Loucy (cell line): ENCODE measurements around the gene CCM2.

Experiments
- H2AFZ ChIP-seq: fragments of 200-600 bp; sonication (generic); 2 replicates; pipeline ENCODE4 v1.6.0; 2016; ENCODE audit warnings: antibody characterized with exemption, mild to moderate bottlenecking, low read length, moderate library complexity
- H3F3A ChIP-seq: fragments of 200-600 bp; 2 replicates; pipeline ENCODE4 v1.6.0; 2016; ENCODE audit warnings: antibody characterized with exemption, low read depth, mild to moderate bottlenecking
- H3K27me3 ChIP-seq: fragments of 200-600 bp; sonication (generic); 2 replicates; pipeline ENCODE4 v1.6.1; 2014; ENCODE audit warnings: low read length, mild to moderate bottlenecking; ENCODE audit not compliant: insufficient read depth, poor library complexity, severe bottlenecking
- H3K36me3 ChIP-seq: fragments of 200-600 bp; sonication (generic); 2 replicates; pipeline ENCODE4 v1.6.1; 2016; ENCODE audit warnings: low read length; ENCODE audit not compliant: insufficient read depth
- H3K4me1 ChIP-seq: fragments of 200-600 bp; sonication (generic); 2 replicates; pipeline ENCODE4 v1.5.1; 2014; ENCODE audit warnings: low read length, mild to moderate bottlenecking; ENCODE audit not compliant: insufficient read depth, poor library complexity, severe bottlenecking
- H3K4me2 ChIP-seq: fragments of 200-600 bp; sonication (generic); 2 replicates; pipeline ENCODE4 v1.6.0; 2014; ENCODE audit warnings: antibody characterized with exemption, low read length, low read depth, mild to moderate bottlenecking; ENCODE audit not compliant: poor library complexity, severe bottlenecking
- H3K4me3 ChIP-seq: fragments of 200-600 bp; sonication (generic); 2 replicates; pipeline ENCODE4 v1.5.1; 2014; ENCODE audit warnings: low read length, mild to moderate bottlenecking, mixed read lengths; ENCODE audit not compliant: poor library complexity, severe bottlenecking
- H3K79me2 ChIP-seq: fragments of 200-600 bp; sonication (generic); 2 replicates; pipeline ENCODE4 v1.6.1; 2014; ENCODE audit warnings: low read length; ENCODE audit not compliant: insufficient read depth
- H3K9ac ChIP-seq: fragments of 200-600 bp; sonication (generic); 2 replicates; pipeline ENCODE4 v1.6.0; 2014; ENCODE audit warnings: mild to moderate bottlenecking, low read depth, low read length, moderate library complexity; ENCODE audit not compliant: poor library complexity, severe bottlenecking
- H3K9me2 ChIP-seq: fragments of 200-600 bp; sonication (generic); replicated peaks from 2 replicates; pipeline ENCODE4 v1.6.1; 2016; ENCODE audit warnings: low read depth, low read length, mixed read lengths
- H3K9me3 ChIP-seq: fragments of 200-600 bp; sonication (generic); 2 replicates; pipeline ENCODE4 v1.6.1; 2014; ENCODE audit warnings: mild to moderate bottlenecking, antibody characterized with exemption, low read length, low read depth; ENCODE audit not compliant: insufficient read depth
- H4K20me1 ChIP-seq: fragments of 200-600 bp; sonication (generic); 2 replicates; pipeline ENCODE4 v1.6.0; 2014; ENCODE audit warnings: antibody characterized with exemption, low read length, mild to moderate bottlenecking; ENCODE audit not compliant: insufficient read depth, poor library complexity, severe bottlenecking
- CTCF ChIP-seq: fragments of 200-600 bp; sonication (generic); conservative IDR thresholded peaks from 2 replicates; pipeline ENCODE4 v1.5.1; 2014; ENCODE audit warnings: mild to moderate bottlenecking, antibody characterized with exemption, low read length
- EZH2phosphoT487 ChIP-seq: fragments of 200-600 bp; IDR thresholded peaks from 2 replicates; pipeline ENCODE4 v1.6.1; 2018; ENCODE audit warnings: antibody characterized with exemption, mild to moderate bottlenecking, moderate library complexity, borderline replicate concordance

CCM2 gene

GRCh38 chr7:45125193-45125904, 125.3 kb downstream of the CCM2 start:
- no peak overlapping the region for H2AFZ ChIP-seq
- no peak for TF ChIP-seq CTCF
- TF ChIP-seq EZH2phosphoT487, result no peak
- no peaks in the 10 kb centered on the region for H3K27me3 ChIP-seq
- no peaks in the 10 kb centered on the region for H3K36me3 ChIP-seq
- H3K9ac ChIP-seq, result no peak overlapping the region
- H3K79me2 ChIP-seq, result no peaks in the 10 kb centered on the region
- no peaks in the 10 kb centered on the region for H3F3A ChIP-seq
- H3K9me2 ChIP-seq, result no peaks in the 10 kb centered on the region
- H4K20me1 ChIP-seq, result no peaks in the 10 kb centered on the region
- H3K9me3 ChIP-seq, result no peaks in the 10 kb centered on the region
- no peak overlapping the region for H3K4me3 ChIP-seq
- H3K4me1 ChIP-seq, result peaks cover 5% of the 10 kb centered on the region
- no peak overlapping the region for H3K4me2 ChIP-seq
